Stomach (tissue), 4 donors: ENCODE results near the gene BSCL2.

Experiments
- CTCF ChIP-seq, 7 experiments: fragments of 450-650 bp in 4 of 7; fragments of 200-600 bp in 3 of 7; sonication (generic) in 3 of 7; IDR thresholded peaks; one replicate each; pipeline ENCODE4 v1.5.1; 2016 to 2019; ENCODE audit warnings: antibody characterized with exemption in 7 of 7, control low read depth in 2 of 7, mild to moderate bottlenecking in 1 of 7
- POLR2A ChIP-seq, 4 donors: fragments of 450-650 bp; IDR thresholded peaks; one replicate each; pipeline ENCODE4 v1.6.1; 2016; ENCODE audit warnings: antibody characterized with exemption in 4 of 4, control low read depth in 2 of 4, mild to moderate bottlenecking in 1 of 4, moderate library complexity in 1 of 4

GRCh38 chr11:62727872-62728170, 20.6 kb upstream of the BSCL2 start:
- TF ChIP-seq POLR2A (IDR thresholded peaks at IDR 0.05) (no peak), CTCF (IDR thresholded peaks at IDR 0.05) (no peak)
